DND-41 (cell line): ENCODE results near the gene PLEKHA8.

Experiments
- ATAC-seq: fragments of 200-7000 bp; cut with Tn5 transposase; 3 replicates; pipeline ENCODE4 v1.9.1; 2021; ENCODE audit warnings: low read depth; ENCODE audit not compliant: insufficient read depth
- DNase-seq: peaks from one replicate; pipeline ENCODE4 v3.0.0-alpha.2; 2020
- H2AFZ ChIP-seq: 2 replicates; pipeline ENCODE4 v1.6.0; 2012; ENCODE audit warnings: low read depth, low read length
- H3K27ac ChIP-seq: 2 replicates; pipeline ENCODE4 v1.5.1; 2012; ENCODE audit warnings: low read length, inconsistent platforms
- H3K27me3 ChIP-seq: fragments of 200-600 bp; sonication (generic); 2 replicates; pipeline ENCODE4 v1.6.0; 2012; ENCODE audit warnings: low read length, mild to moderate bottlenecking, inconsistent platforms; ENCODE audit not compliant: insufficient read depth, poor library complexity
- H3K36me3 ChIP-seq: 2 replicates; pipeline ENCODE4 v1.5.1; 2012; ENCODE audit warnings: low read length, inconsistent platforms; ENCODE audit not compliant: insufficient read depth
- H3K4me1 ChIP-seq: 2 replicates; pipeline ENCODE4 v1.5.1; 2012; ENCODE audit warnings: mild to moderate bottlenecking, low read length; ENCODE audit not compliant: insufficient read depth
- H3K4me2 ChIP-seq: 2 replicates; pipeline ENCODE4 v1.6.0; 2012; ENCODE audit warnings: mild to moderate bottlenecking, moderate library complexity, low read length, inconsistent platforms; ENCODE audit not compliant: insufficient read depth
- H3K4me3 ChIP-seq, 2 experiments: fragments of 200-600 bp in 1 of 2; shearing (Covaris generic) in 1 of 2; 2 replicates each; pipeline ENCODE4 v1.5.1; 2012 to 2016; ENCODE audit warnings: inconsistent platforms in 2 of 2, low read length in 2 of 2, mild to moderate bottlenecking in 2 of 2, low read depth in 1 of 2, moderate library complexity in 1 of 2
- H3K79me2 ChIP-seq: 2 replicates; pipeline ENCODE4 v1.6.0; 2012; ENCODE audit warnings: low read length, inconsistent platforms; ENCODE audit not compliant: insufficient read depth
- H3K9ac ChIP-seq: 2 replicates; pipeline ENCODE4 v1.6.0; 2012; ENCODE audit warnings: low read depth, mild to moderate bottlenecking, inconsistent platforms, low read length, moderate library complexity
- H3K9me3 ChIP-seq: 2 replicates; pipeline ENCODE4 v1.5.1; 2012; ENCODE audit warnings: low read length, moderate library complexity, mild to moderate bottlenecking, inconsistent platforms; ENCODE audit not compliant: insufficient read depth, severe bottlenecking
- H4K20me1 ChIP-seq: 2 replicates; pipeline ENCODE4 v1.6.0; 2012; ENCODE audit warnings: low read length; ENCODE audit not compliant: insufficient read depth
- CTCF ChIP-seq: IDR thresholded peaks from 2 replicates; pipeline ENCODE4 v1.5.1; 2012; ENCODE audit warnings: borderline replicate concordance, low read length, moderate library complexity, mild to moderate bottlenecking; ENCODE audit not compliant: poor library complexity, severe bottlenecking; ENCODE audit errors: extremely low read depth
- EZH2 ChIP-seq: IDR thresholded peaks from 3 replicates; pipeline ENCODE4 v1.6.1; 2012; ENCODE audit warnings: borderline replicate concordance, low read depth, mild to moderate bottlenecking, moderate library complexity, low read length, inconsistent platforms; ENCODE audit not compliant: severe bottlenecking

PLEKHA8 gene

GRCh38 chr7:30113144-30113543 is 84.9 kb downstream of the PLEKHA8 start:
- H4K20me1 ChIP-seq, result no peaks in the 10 kb centered on the region
- DNase-seq, result no peak
- H3K4me2 ChIP-seq, result no peak overlapping the region
- H3K9me3 ChIP-seq, result peaks cover 16% of the 10 kb centered on the region
- no peaks in the 10 kb centered on the region for H3K4me1 ChIP-seq
- no peaks in the 10 kb centered on the region for H3K79me2 ChIP-seq
- H3K27ac ChIP-seq, result no peak overlapping the region
- H3K4me3 ChIP-seq, result no peak overlapping the region
- H3K36me3 ChIP-seq, result no peaks in the 10 kb centered on the region
- H3K9ac ChIP-seq, result no peak overlapping the region
- H2AFZ ChIP-seq, result no peak overlapping the region
- TF ChIP-seq EZH2 (no peak), CTCF (no peak)
- no peak for ATAC-seq
- H3K27me3 ChIP-seq, result no peaks in the 10 kb centered on the region

- H3K4me2 ChIP-seq, result no peak overlapping the region
- TF ChIP-seq EZH2 (no peak), CTCF (no peak)
Measured at GRCh38 chr7:30114536-30115238, 86.5 kb downstream of the PLEKHA8 start.

GRCh38 chr7:30115709-30116297 is 87.6 kb downstream of the PLEKHA8 start:
- no peak overlapping the region for H3K9ac ChIP-seq
- peaks cover 16% of the 10 kb centered on the region for H3K9me3 ChIP-seq
- ATAC-seq (no peak), DNase-seq (no peak)
- no peaks in the 10 kb centered on the region for H4K20me1 ChIP-seq
- H3K4me1 ChIP-seq, result no peaks in the 10 kb centered on the region
- H3K27me3 ChIP-seq, result no peaks in the 10 kb centered on the region
- no peak overlapping the region for H3K4me3 ChIP-seq
- H3K4me2 ChIP-seq, result no peak overlapping the region
- no peaks in the 10 kb centered on the region for H3K36me3 ChIP-seq
- no peak for TF ChIP-seq EZH2
- TF ChIP-seq CTCF, result no peak
- H3K79me2 ChIP-seq, result no peaks in the 10 kb centered on the region
- H3K27ac ChIP-seq, result no peak overlapping the region
- H2AFZ ChIP-seq, result no peak overlapping the region

More at GRCh38 chr7:30114536-30115238, 86.5 kb downstream of the PLEKHA8 start:
- Histone ChIP-seq H3K4me1 (no peaks in the 10 kb centered on the region), H4K20me1 (no peaks in the 10 kb centered on the region), H3K79me2 (no peaks in the 10 kb centered on the region), H3K9me3 (peaks cover 16% of the 10 kb centered on the region), H3K27me3 (no peaks in the 10 kb centered on the region), H2AFZ (no peak overlapping the region), H3K36me3 (no peaks in the 10 kb centered on the region), H3K4me3 (no peak overlapping the region), H3K9ac (no peak overlapping the region), H3K27ac (no peak overlapping the region)
- no peak for DNase-seq
- ATAC-seq, result no peak
